ENCODE results near the gene APBB1. TPM values are rescaled to one million over a fixed set of nuclear protein-coding genes. Genes with fewer than 3 reads are reported as not detected.

Gene APBB1
- total RNA-seq, 4 donors from 2014 or later, result 36.4 to 54.1 (median 45.4) TPM

DNA sequence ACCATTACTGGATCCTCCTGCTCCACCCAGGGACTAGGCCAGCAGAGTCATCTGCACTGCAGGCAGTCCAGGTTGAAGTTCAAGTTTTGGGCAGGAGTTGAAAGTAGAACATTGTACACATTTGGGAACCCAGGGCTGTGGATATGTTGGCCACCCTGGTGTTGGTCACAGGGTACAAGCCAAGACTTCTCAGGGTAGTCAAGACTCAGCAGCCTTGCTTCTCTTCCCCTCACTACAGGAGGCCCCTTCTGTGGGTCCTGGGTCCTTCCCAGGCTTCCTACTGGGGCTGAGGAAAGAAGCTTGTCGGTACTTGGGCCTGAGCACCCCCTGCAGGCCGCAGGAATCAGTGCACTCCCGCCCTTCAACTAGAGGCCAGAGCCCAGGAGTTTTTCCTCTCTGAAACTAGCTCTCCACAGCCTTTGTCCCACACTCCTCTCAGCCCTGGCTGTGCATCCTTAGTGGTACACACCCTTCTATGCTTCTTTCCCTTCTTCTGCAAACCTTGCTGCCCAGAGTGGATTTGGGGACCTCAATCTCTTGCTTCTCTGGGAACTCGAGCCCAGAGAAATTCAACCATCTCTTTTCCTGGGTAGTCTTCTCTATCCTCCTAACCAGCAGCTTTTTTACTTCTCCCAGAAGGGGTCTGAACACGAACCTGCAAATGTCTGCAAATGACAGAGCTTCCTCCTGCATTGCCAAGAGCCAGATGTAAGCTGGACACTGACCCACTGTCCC is 24.5 kb upstream of the APBB1 start:
- H3K4me1 ChIP-seq, result no peaks in the 10 kb centered on the region
- no peaks in the 10 kb centered on the region for H3K9me3 ChIP-seq
- WGBS, 2 donors, result 24 to 25% methylated on average over 5 of the region's 5 CpGs
- no peaks in the 10 kb centered on the region for H3K27me3 ChIP-seq
- no peaks in the 10 kb centered on the region for H3K36me3 ChIP-seq
- DNase-seq, result peak; percentile 48 to 51
- intact Hi-C loops (cut with DNase I), result loop anchor here (2.0 kb wide), 1 partner anchor 63 kb away; no protein-coding TSS in a partner anchor
- no peak for TF ChIP-seq POLR2A (IDR thresholded peaks at IDR 0.05)
- peak; percentile 15 to 84 (median 68) for TF ChIP-seq CTCF (IDR thresholded peaks at IDR 0.05)
- no peak overlapping the region for H3K27ac ChIP-seq
- no peak overlapping the region for H3K4me3 ChIP-seq (replicated peaks in 1 of 3)

- no peak for TF ChIP-seq CTCF (IDR thresholded peaks at IDR 0.05)
- no peak for TF ChIP-seq POLR2A (IDR thresholded peaks at IDR 0.05)
- Histone ChIP-seq H3K4me3 (replicated peaks in 1 of 3) (no peak overlapping the region), H3K4me1 (no peaks in the 10 kb centered on the region), H3K36me3 (no peaks in the 10 kb centered on the region), H3K27me3 (no peaks in the 10 kb centered on the region), H3K9me3 (no peaks in the 10 kb centered on the region), H3K27ac (no peak overlapping the region)
- DNase-seq, result no peak
- 88 to 95% methylated on average over 4 of the region's 4 CpGs for WGBS, 2 donors
- intact Hi-C loops (cut with DNase I), result loop anchor here (2.0 kb wide), 1 partner anchor 62 kb away; no protein-coding TSS in a partner anchor
These were observed 23.5 kb upstream of the APBB1 start for GRCh38 chr11:6442441-6442840.

- no peaks in the 10 kb centered on the region for H3K4me1 ChIP-seq
- 58 to 64% methylated on average over 3 of the region's 3 CpGs for WGBS, 2 donors
- no peak within 1 kb of the TSS for H3K27ac ChIP-seq
- H3K36me3 ChIP-seq, result no peaks in the 10 kb centered on the region
- no peaks in the 10 kb centered on the region for H3K27me3 ChIP-seq
- H3K9me3 ChIP-seq, result no peaks in the 10 kb centered on the region
- H3K4me3 ChIP-seq (replicated peaks in 1 of 3), result no peak within 1 kb of the TSS
- intact Hi-C loops (cut with DNase I), result no loop called here
- no peak for TF ChIP-seq CTCF (IDR thresholded peaks at IDR 0.05)
- no peak for TF ChIP-seq POLR2A (IDR thresholded peaks at IDR 0.05)
- no peak for DNase-seq
These were observed 22.0 kb upstream of the APBB1 start, which contains the start of gene HPX for GRCh38 chr11:6440906-6441358. Gene HPX, minus strand, starts transcription at chr11:6440987. Its CDS starts 24 bp downstream, at chr11:6440963.

DNA sequence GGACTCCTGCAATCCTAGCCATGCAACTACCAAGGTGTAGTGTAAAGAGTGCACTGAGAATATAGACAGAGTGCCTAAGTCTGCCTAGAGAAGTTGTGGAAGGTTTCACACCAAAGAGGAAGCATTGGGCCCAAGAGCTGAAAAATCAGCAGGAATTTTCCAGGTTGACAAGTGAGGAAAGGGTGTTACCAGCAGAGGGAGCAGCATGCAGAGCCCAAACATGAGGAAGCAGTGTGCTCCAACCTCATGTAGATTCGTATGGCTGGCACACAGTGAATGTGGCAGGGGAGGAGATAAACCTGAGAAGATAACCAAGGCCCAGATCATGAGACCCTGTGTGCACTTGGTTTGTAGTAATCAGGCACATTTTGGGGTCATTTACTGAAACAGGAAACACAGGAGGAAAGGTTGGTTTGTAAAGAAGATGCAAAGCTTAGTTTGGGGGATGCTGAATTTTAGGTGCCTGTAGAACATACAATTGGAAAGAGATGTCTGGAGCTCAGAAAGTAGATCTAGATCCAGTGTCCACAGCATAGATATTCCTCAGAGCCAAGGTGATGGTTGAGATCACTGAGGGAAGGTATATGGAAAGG is 20.2 kb upstream of the APBB1 start:
- H3K9me3 ChIP-seq, result no peaks in the 10 kb centered on the region
- H3K27ac ChIP-seq, result no peak overlapping the region
- WGBS, 2 donors, result 5 to 13% methylated on average over 1 of the region's 1 CpG
- H3K27me3 ChIP-seq, result no peaks in the 10 kb centered on the region
- H3K4me1 ChIP-seq, result no peaks in the 10 kb centered on the region
- H3K36me3 ChIP-seq, result no peaks in the 10 kb centered on the region
- intact Hi-C loops (cut with DNase I), result no loop called here
- TF ChIP-seq CTCF (IDR thresholded peaks at IDR 0.05) (peak in 4 of 6 experiments; percentile 29 to 52 (median 41)), POLR2A (IDR thresholded peaks at IDR 0.05) (no peak)
- no peak overlapping the region for H3K4me3 ChIP-seq (replicated peaks in 1 of 3)
- DNase-seq, result peak; percentile 32 to 36

DNA sequence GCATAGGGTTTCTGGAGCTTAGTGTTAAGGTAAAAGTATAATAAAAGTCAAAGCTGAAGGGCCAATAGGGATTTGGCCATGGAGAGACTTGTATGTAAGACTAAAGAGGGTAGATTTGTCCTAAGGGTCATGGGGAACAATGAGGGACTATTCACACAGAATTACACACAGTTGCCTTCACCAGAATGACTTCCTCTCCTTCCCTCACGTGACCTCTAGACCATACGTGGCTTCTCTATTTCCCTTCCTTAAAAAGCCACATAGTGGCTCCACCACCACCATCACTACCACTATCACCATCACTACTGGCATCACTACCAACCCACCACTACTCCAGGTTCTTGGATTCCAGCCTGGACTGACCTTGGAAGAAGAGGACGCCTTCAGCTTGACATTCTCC is 19.1 kb upstream of the APBB1 start:
- intact Hi-C loops (cut with DNase I), result no loop called here
- H3K27me3 ChIP-seq, result no peaks in the 10 kb centered on the region
- WGBS, 2 donors, result 82 to 92% methylated on average over 3 of the region's 3 CpGs
- no peaks in the 10 kb centered on the region for H3K9me3 ChIP-seq
- DNase-seq, result no peak
- H3K4me3 ChIP-seq (replicated peaks in 1 of 3), result no peak overlapping the region
- H3K4me1 ChIP-seq, result no peaks in the 10 kb centered on the region
- H3K36me3 ChIP-seq, result no peaks in the 10 kb centered on the region
- no peak overlapping the region for H3K27ac ChIP-seq
- TF ChIP-seq POLR2A (IDR thresholded peaks at IDR 0.05) (no peak), CTCF (IDR thresholded peaks at IDR 0.05) (no peak)

Measured in thyroid gland (tissue), 4 donors.